GM19372 (cell line): ENCODE measurements around the gene DNAJB13.
"Not testable (repeated sequence)": the region's sequence is repeated elsewhere in the genome, so short reads cannot be mapped to it uniquely, and the experiment has no call there.

Source experiments
- ATAC-seq: cut with Tn5 transposase; IDR thresholded peaks from one replicate; pipeline ENCODE4 v1.9.1; 2021; ENCODE audit warnings: mild to moderate bottlenecking, low read depth, moderate library complexity; ENCODE audit not compliant: unreplicated experiment

DNAJB13 gene

DNA sequence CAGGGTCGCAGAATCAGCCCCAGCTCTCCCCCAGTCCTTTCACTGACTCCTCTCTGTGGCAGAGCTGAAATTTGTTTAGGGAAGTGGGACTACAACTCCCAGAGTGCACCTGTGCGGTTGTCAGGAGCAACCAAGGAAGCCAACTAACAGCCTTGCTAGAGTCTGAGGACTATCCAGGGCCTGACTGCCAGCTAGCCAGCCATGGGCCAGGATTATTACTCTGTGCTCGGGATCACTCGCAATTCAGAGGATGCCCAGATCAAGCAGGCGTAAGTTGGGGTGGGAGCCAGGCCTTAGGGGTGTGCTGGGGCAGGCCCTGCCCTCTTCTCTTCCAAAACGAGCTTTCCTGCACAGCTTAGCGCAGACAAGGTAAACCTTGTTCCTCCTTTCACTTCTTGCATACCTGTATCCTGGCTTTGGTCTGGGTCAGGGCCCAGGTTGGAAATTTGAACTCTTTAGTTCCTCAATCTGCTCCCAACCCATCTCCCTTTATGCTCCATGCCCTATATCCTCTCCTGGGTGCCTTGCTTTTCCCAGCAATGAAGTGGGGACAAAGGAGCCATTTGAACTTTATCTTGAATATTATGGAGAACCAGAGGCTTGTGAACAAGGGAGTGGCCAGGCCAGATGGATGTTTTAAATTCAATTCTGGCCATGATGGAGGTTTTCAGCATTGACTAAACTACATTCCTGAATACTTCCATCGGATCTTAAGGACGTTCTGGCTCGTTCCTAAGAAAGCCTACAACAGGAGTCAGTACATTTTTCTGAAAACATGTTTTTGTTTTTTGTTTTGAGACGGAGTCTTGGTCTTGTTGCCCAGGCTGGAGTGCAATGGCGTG, at the start of gene DNAJB13:
Gene DNAJB13, plus strand, starts transcription at position 158 of the 842 bp plus-strand sequence. Its CDS starts 44 bp downstream, at position 202.
- ATAC-seq, result no peak

DNA sequence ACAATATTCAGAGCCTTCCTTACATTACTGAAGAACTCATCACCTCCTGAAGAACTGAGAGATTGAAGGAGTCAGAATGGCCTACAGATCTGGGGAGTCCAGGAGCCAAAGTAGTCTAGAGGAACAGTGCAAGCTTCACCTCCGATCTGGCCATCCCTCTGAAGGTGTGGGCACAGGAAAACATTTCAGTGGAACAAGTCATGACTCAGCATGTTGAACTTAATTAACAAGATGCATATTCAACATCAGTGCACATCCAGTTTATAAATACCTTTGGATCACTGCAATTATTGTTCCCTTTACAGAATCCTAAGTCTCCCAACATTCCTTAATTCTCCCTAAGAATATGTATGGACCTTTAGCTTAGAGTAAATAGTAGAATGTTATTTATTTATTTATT, 48.5 kb upstream of the DNAJB13 start:
- ATAC-seq, result no peak

- ATAC-seq, result no peak
These were observed 43.6 kb upstream of the DNAJB13 start for GRCh38 chr11:73907191-73907590.

DNA sequence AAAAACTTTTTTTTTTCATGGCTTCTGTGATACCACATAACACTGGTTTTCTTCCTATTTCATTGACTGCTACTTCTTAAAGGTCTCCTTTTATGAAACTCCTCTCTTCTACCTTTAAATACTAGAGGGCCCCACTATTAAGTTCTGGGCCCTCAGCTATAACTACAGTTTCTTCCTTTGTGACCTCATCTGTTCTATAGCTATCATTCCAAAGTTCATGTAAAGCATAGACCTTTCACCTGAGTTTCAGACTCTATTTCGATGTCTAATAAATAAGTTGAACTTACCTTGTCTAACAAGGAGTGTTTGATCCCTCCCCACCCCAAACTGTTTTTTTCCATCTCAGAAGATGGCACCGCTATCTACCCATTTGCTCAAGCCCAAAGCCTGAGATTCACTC, 38.8 kb upstream of the DNAJB13 start:
- ATAC-seq, result no peak

DNA sequence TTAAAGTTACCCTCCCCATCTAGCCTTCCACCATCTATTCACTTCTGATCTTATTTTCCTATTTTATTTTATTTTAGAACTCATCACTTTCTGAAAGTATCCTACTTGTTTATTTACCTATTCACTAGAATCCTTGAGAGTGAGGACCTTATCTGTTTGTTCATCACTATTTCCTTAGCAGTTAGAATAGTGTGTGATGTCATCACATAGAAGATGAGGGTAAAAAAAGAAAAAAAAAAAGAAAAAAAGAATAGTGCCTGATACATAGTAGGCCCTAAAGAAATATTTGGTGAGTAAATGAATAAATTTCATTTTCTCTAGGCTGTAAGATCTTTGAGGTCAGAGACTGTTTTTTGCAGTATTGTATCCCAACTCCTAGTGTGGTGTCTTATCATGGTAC, 37.4 kb upstream of the DNAJB13 start:
- ATAC-seq, result no peak

GRCh38 chr11:73914284-73914683, 36.5 kb upstream of the DNAJB13 start:
- ATAC-seq, result no peak

- ATAC-seq, result no peak
These were observed 34.4 kb upstream of the DNAJB13 start for GRCh38 chr11:73916435-73916834.

- no peak for ATAC-seq
These were observed 29.6 kb upstream of the DNAJB13 start for GRCh38 chr11:73921180-73921579.

- ATAC-seq, result no peak
These were observed 21.4 kb upstream of the DNAJB13 start for GRCh38 chr11:73929388-73929787.

DNA sequence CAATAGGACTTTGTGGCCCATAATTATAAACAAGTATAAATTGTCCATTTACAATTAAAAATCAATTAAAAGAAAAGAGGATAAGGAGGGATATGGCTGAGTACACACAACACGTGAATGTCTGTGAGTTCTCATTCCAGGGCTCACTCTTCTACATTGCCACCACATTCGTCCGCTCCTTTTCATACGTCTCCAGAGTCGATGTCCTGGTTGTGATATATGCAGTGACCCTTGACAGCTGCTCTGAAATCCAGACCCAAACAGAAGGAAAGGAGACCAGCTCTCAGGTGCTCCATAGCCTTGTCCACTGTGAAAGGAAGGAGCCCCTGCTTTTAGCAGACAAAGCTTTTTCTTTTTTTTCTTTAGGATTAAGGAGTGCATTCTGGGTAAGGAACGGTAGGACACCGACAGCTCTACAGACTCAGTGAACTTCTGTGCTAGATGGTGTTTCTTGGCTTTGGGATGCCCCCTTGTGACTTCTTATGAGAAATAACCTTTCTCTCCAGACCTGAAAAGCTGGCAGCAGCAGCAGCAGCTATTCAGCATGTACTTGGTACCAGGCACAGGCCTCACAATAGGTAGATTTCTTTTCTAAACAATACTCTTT, 19.7 kb upstream of the DNAJB13 start:
- no peak for ATAC-seq

- no peak for ATAC-seq
These were observed 18.9 kb upstream of the DNAJB13 start for GRCh38 chr11:73931951-73932350.

DNA sequence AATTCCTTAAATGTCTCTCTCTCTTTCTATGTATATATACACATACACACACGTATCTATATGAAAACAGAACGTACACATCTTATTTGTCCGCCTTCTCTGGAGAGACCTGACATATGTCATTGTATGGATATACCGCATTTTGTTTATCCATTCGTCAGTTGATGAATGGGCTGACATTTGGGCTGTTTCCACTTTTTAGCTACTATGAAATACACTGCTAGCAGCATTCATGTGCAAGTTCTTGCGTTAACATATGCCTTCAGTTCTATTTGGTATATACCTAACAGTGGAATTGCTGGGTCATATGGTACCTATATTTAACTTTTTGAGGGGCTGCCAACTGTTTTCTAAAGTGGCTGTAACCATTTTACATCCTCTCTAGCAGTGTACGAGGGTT, 18.0 kb upstream of the DNAJB13 start:
- no peak for ATAC-seq

DNA sequence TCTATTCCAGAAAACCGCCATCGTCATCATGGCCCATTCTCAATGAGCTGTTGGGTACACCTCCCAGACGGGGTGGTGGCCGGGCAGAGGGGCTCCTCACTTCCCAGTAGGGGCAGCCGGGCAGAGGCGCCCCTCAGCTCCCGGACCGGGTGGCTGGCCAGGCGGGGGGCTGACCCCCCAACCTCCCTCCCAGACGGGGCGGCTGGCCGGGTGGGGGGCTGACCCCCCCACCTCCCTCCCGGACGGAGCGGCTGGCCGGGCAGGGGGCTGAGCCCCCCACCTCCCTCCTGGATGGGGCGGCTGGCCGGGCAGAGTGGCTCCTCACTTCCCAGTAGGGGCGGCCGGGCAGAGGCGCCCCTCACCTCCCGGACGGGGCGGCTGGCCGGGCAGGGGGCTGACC, 14.8 kb upstream of the DNAJB13 start:
- ATAC-seq, result not testable (repeated sequence)

DNA sequence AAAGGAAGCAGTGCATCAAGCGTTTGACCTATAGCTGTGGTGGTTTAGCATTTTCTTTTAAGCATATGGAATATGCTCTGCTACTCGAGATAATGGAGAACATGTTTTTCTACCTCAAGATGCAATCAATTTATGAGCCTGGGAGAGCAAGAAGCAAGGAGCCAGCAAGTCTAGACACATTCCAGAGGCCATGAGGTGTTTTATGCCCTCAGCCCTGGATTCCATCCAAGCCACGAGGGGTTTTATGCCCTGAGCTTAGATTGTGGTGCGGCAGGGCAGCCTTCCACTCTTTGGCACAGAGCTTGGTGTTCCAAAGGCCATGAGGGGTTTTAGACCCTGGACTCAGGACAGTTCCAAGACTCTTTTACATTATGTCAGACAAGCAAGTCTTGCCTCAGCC, 11.7 kb upstream of the DNAJB13 start:
- ATAC-seq, result no peak

DNA sequence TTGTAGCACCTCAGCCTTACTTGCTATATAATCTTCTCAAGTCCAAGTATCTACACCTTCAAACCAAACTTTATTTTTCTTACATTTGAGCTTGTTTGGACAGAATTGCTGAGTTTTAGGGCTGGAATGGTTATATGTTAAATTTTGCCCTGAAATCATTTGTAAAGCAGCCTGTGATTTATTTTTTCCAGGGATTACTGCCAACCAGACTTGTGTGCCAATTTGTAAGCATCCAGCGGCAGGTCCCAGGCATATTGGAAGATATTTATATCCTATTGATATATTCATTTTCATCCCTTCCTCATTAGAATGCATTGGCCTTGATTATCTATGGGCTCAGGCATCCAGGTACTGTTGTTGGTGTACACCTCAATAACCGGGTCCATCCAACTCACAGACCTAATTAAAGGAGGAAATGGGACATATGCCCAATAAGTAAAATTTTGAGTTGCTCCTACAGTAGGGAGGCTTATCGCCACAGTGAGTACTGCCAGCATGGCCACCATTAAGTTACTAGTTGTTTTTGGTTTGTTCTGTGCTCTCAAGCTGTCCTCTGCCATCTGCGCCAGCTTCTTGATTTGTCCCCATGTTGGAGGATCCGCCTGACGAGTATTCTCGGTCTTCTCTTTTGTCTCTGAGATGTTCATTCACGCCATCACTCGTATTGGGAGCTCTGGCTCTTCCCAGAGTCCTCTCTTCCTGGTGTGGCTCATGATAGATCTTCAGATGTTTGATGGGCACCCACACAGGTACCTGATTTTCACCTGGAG, 9.8 kb upstream of the DNAJB13 start:
- ATAC-seq, result no peak

GRCh38 chr11:73942010-73942409, 8.8 kb upstream of the DNAJB13 start:
- no peak for ATAC-seq

DNA sequence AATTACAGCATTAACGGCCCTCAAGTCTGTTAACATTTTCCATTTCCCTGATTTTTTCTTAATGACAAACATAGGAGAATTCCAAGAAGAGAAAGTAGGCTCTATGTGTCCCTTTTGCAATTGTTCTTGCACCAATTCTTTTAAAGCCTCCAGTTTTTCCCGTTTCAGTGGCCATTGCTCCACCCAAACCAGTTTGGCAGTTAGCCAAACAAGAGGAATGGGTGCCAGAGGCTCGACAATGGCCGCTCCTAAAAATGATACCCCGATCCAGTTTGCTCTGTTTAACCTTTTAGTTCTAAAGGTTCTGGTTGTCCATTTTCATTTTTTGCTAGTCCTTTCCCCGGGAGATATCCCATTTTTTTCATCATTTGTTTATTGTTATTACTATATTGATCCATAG, 6.7 kb upstream of the DNAJB13 start:
- no peak for ATAC-seq

- ATAC-seq, result no peak
These were observed 5.9 kb upstream of the DNAJB13 start for GRCh38 chr11:73944901-73945300.

DNA sequence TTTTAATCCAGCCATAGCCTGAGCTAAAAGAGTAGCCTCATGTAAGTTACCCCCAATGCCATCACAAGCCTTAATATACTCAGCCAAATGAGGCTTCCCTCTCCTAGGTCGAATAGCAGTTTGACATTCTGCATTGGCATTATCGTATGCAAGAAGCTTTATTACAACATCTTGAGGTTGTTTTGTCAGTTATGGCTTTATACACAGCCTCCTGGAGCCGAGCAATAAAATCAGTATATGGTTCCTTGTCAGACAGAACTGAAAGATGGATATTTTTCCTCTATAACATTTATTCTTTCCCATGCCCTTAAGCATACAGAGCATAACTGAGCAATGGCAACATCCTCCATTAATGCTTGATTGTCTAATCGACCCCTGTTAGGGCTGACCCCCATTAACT, 5.4 kb upstream of the DNAJB13 start:
- no peak for ATAC-seq

GRCh38 chr11:73946798-73947458, 3.9 kb upstream of the DNAJB13 start:
- no peak for ATAC-seq

GRCh38 chr11:73949246-73949645, 1.6 kb upstream of the DNAJB13 start:
- ATAC-seq, result no peak
